ENCODE measurements around the gene INTS11.

The INTS11 gene

DNA sequence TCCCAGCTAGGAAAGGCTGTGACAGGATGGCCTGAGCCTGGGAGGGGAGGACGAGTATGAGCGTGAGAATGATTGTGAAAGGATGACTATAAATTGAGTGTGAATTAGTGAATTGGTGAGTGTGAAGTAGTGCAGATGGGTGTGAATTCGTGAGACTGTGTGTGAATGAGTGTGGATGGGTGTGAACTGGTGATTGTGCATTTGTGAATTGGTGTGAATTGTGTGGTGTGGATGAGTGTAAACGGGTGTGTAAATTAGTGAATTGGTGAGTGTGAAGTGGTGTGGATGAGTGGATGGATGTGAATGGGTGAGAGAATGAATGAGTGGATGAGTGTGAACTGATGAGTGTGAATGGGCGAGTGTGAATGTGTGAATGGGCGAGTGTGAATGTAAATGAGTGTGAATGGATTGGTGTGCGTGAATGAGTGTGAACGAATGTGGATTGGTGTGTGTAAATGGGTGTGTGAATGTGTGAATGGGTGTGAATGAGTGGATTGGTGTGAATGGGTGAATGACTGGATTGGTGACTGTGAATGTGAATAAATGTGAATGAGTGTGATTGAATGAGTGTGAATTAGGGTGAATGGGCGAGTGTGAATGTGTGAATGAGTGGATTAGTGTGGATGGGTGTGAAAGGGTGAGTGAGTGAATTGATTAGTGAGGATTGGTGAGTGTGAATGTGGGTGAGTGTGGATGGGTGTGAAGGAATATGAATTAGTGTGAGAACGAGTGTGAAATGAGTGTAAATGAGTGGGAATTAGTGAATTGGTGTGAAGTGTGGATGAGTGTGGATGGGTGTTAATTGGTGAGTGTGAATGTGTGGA, 41.6 kb upstream of the INTS11 start:
- peaks cover 19% of the 10 kb centered on the region for H3K4me1 ChIP-seq (ENCODE audit: control insufficient read depth, insufficient read depth, low read length)
- no peaks in the 10 kb centered on the region for H3K9me3 ChIP-seq (ENCODE audit: control insufficient read depth, low read length)
- no peak for DNase-seq (ENCODE audit: low read depth)
- no peaks in the 10 kb centered on the region for H3K36me3 ChIP-seq (ENCODE audit: control insufficient read depth, insufficient read depth, low read length, severe bottlenecking)
- H3K27me3 ChIP-seq (replicated peaks; ENCODE audit: control insufficient read depth, insufficient read depth, low read length), result no peaks in the 10 kb centered on the region
- no peak overlapping the region for H3K9ac ChIP-seq (ENCODE audit: low read length)
- H3K4me3 ChIP-seq (ENCODE audit: low read length), result no peak overlapping the region

DNA sequence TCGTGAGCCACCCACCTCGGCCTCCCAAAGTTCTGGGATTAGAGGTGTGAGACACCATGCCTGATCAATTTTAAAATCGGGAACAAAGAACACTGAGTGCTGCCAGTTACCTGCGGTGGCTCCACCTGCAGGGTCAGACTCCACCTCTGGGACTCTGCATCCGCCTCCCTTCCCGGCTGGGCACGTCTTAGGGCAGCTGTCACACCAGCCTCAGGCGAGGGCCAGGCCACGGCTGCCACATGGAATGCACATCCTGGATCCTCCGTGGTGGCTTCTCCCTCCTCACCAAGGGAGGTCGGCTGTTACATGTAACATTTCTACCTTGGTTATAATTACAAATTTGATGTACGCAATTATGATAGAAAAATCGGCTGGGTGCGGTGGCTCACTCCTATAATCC, 39.8 kb upstream of the INTS11 start:
- H3K4me3 ChIP-seq (ENCODE audit: low read length), result no peak overlapping the region
- no peaks in the 10 kb centered on the region for H3K27me3 ChIP-seq (replicated peaks; ENCODE audit: control insufficient read depth, insufficient read depth, low read length)
- no peaks in the 10 kb centered on the region for H3K9me3 ChIP-seq (ENCODE audit: control insufficient read depth, low read length)
- H3K36me3 ChIP-seq (ENCODE audit: control insufficient read depth, insufficient read depth, low read length, severe bottlenecking), result no peaks in the 10 kb centered on the region
- peaks cover 28% of the 10 kb centered on the region for H3K4me1 ChIP-seq (ENCODE audit: control insufficient read depth, insufficient read depth, low read length)
- no peak for DNase-seq (ENCODE audit: low read depth)
- H3K9ac ChIP-seq (ENCODE audit: low read length), result no peak overlapping the region

GRCh38 chr1:1361982-1362423, 37.5 kb upstream of the INTS11 start:
- Histone ChIP-seq H3K4me1 (ENCODE audit: control insufficient read depth, insufficient read depth, low read length) (peaks cover 35% of the 10 kb centered on the region), H3K27me3 (replicated peaks; ENCODE audit: control insufficient read depth, insufficient read depth, low read length) (no peaks in the 10 kb centered on the region), H3K4me3 (ENCODE audit: low read length) (peak overlapping the region; percentile 68), H3K36me3 (ENCODE audit: control insufficient read depth, insufficient read depth, low read length, severe bottlenecking) (no peaks in the 10 kb centered on the region), H3K9me3 (ENCODE audit: control insufficient read depth, low read length) (no peaks in the 10 kb centered on the region), H3K9ac (ENCODE audit: low read length) (peak overlapping the region; percentile 89)
- peak; percentile 92 for DNase-seq (ENCODE audit: low read depth)

GRCh38 chr1:1361233-1361981, 36.9 kb upstream of the INTS11 start:
- no peaks in the 10 kb centered on the region for H3K27me3 ChIP-seq (replicated peaks; ENCODE audit: control insufficient read depth, insufficient read depth, low read length)
- H3K4me3 ChIP-seq (ENCODE audit: low read length), result peak overlapping the region; percentile 68
- H3K9me3 ChIP-seq (ENCODE audit: control insufficient read depth, low read length), result no peaks in the 10 kb centered on the region
- peak; percentile 41 for DNase-seq (ENCODE audit: low read depth)
- no peaks in the 10 kb centered on the region for H3K36me3 ChIP-seq (ENCODE audit: control insufficient read depth, insufficient read depth, low read length, severe bottlenecking)
- peak overlapping the region; percentile 89 for H3K9ac ChIP-seq (ENCODE audit: low read length)
- peaks cover 35% of the 10 kb centered on the region for H3K4me1 ChIP-seq (ENCODE audit: control insufficient read depth, insufficient read depth, low read length)

DNA sequence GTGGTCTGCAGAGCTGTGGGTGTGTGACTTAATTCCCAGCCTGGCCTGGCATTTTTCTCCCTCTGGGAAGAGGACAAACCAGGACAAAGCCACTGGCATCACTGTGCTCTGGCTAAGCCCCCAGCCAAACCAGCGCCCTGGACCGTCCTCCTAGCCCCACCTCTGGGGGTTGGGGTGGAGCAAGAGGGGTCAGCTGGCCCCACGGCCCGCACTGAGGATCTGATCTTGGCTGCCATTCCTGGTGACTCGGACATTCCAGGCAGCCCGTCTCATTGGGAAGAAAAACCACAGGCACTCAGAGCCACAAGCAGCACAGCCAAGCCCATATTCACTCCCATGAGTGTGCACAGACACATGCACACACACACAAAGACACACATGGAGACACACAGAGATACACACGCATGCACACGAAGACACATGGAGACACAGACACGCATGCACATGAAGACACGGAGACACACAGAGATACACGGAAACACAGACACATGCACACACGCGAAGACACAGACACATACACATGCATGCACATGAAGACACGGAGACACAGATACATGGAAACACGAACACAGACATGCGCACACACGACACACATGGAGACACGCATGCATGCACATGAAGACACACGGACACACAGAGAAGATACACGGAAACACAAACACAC, 36.2 kb upstream of the INTS11 start:
- peak overlapping the region; percentile 68 for H3K4me3 ChIP-seq (ENCODE audit: low read length)
- H3K4me1 ChIP-seq (ENCODE audit: control insufficient read depth, insufficient read depth, low read length), result peaks cover 35% of the 10 kb centered on the region

DNA sequence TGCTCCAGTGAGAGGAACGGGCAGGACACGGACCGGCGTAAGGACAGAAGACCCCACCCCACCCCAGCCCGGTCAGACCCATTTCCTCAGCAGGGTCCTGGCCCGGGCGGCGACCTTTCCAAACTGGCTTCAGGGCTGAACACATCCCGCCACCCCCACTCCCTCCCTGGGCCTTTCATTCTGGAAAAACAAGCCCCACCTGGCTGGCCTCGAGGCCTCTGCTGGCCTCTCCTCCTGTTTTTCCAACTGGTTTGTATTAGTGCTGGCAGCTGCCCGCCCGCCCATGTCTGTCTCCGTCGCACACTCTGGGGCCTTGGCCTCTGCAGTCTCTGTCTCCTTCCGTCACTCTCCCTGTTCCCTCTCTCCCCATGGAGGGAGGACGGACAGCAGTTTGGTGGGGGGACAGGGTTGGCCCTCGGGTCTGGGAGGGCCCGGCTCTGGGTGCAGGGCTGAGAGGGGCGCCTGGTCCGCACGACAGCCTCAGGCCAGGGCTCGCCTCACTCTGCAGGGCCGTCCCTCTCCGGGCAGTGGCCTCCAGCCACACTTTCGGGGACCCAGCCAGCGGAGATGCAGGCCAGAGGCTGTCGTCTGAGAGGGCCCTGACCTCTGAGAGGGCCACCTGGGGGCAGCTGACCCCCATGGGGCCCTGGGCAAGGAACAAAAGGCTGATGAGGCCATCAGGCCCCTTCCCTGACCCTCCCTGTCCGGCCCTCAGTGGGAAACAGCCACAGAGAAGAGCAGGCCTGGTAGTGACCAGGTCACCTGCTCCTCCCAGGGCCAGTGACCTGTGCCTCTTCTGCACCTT, 35.4 kb upstream of the INTS11 start:
- Histone ChIP-seq H3K4me1 (ENCODE audit: control insufficient read depth, insufficient read depth, low read length) (peaks cover 35% of the 10 kb centered on the region), H3K36me3 (ENCODE audit: control insufficient read depth, insufficient read depth, low read length, severe bottlenecking) (no peaks in the 10 kb centered on the region), H3K4me3 (ENCODE audit: low read length) (peak overlapping the region; percentile 89), H3K9ac (ENCODE audit: low read length) (peak overlapping the region; percentile 100), H3K9me3 (ENCODE audit: control insufficient read depth, low read length) (no peaks in the 10 kb centered on the region), H3K27me3 (replicated peaks; ENCODE audit: control insufficient read depth, insufficient read depth, low read length) (no peaks in the 10 kb centered on the region)
- DNase-seq (ENCODE audit: low read depth), result peak; percentile 92

More for the DNA sequence above, 36.2 kb upstream of the INTS11 start:
- Histone ChIP-seq H3K36me3 (ENCODE audit: control insufficient read depth, insufficient read depth, low read length, severe bottlenecking) (no peaks in the 10 kb centered on the region), H3K9ac (ENCODE audit: low read length) (peak overlapping the region; percentile 100), H3K27me3 (replicated peaks; ENCODE audit: control insufficient read depth, insufficient read depth, low read length) (no peaks in the 10 kb centered on the region), H3K9me3 (ENCODE audit: control insufficient read depth, low read length) (no peaks in the 10 kb centered on the region)
- DNase-seq (ENCODE audit: low read depth), result peak; percentile 92

- H3K9me3 ChIP-seq (ENCODE audit: control insufficient read depth, low read length), result no peaks in the 10 kb centered on the region
- H3K9ac ChIP-seq (ENCODE audit: low read length), result peak overlapping the region; percentile 100
- H3K4me3 ChIP-seq (ENCODE audit: low read length), result peak overlapping the region; percentile 89
- DNase-seq (ENCODE audit: low read depth), result peak; percentile 85
- H3K4me1 ChIP-seq (ENCODE audit: control insufficient read depth, insufficient read depth, low read length), result peaks cover 35% of the 10 kb centered on the region
- peaks cover 6% of the 10 kb centered on the region for H3K36me3 ChIP-seq (ENCODE audit: control insufficient read depth, insufficient read depth, low read length, severe bottlenecking)
- no peaks in the 10 kb centered on the region for H3K27me3 ChIP-seq (replicated peaks; ENCODE audit: control insufficient read depth, insufficient read depth, low read length)
Observed at GRCh38 chr1:1359308-1359663, 34.8 kb upstream of the INTS11 start.

DNA sequence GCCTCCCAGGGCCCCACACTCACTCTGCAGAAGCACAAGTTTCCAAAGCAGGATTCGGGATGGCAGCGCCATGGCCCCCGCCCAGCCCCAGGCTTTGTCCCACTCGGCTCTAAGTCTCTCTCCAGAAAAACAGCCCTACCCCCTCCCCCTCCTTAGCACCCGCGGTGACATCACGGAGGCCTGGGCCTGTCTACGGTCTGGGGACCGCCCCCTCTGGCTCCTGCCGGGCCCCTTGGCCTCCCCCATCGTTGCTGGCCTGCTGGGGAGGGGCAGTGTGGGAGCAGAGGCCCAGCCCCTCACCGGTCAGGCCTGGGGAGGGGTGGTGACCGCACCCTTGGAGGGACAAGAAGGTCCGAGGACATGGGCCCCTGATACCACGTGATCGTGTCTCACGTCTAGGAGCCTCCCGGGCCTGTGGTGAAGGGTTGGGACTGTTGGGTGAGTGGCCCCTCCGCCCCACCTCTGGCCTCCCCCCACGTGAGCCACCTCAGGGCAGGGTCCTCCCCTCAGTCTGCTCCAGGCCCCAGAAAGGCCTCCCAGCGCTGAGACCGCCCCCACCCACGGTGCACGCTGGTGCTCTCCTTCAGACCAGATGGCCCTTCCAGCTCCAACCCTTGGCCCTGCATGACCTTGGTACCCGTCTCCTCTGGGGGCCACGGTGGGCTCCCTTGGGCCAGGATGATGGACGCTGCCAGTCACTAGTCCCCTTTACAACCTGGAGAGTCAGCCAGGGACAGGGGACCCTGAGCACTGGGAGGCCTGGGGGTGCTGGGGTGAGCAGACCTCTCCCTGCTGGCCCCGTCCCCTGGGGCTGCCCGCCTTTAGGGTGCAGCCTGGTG, 34.2 kb upstream of the INTS11 start, which contains the start of gene MXRA8:
Gene MXRA8, minus strand, starts transcription at position 123 of the 839 bp plus-strand sequence. Its CDS starts 51 bp downstream, at position 72.
- peaks cover 37% of the 10 kb centered on the region for H3K4me1 ChIP-seq (ENCODE audit: control insufficient read depth, insufficient read depth, low read length)
- no peaks in the 10 kb centered on the region for H3K27me3 ChIP-seq (replicated peaks; ENCODE audit: control insufficient read depth, insufficient read depth, low read length)
- no peaks in the 10 kb centered on the region for H3K9me3 ChIP-seq (ENCODE audit: control insufficient read depth, low read length)
- peak; percentile 95 for DNase-seq (ENCODE audit: low read depth)
- peak within 1 kb of the TSS; percentile 100 for H3K9ac ChIP-seq (ENCODE audit: low read length)
- H3K36me3 ChIP-seq (ENCODE audit: control insufficient read depth, insufficient read depth, low read length, severe bottlenecking), result peaks cover 12% of the 10 kb centered on the region
- H3K4me3 ChIP-seq (ENCODE audit: low read length), result peak within 1 kb of the TSS; percentile 89

DNA sequence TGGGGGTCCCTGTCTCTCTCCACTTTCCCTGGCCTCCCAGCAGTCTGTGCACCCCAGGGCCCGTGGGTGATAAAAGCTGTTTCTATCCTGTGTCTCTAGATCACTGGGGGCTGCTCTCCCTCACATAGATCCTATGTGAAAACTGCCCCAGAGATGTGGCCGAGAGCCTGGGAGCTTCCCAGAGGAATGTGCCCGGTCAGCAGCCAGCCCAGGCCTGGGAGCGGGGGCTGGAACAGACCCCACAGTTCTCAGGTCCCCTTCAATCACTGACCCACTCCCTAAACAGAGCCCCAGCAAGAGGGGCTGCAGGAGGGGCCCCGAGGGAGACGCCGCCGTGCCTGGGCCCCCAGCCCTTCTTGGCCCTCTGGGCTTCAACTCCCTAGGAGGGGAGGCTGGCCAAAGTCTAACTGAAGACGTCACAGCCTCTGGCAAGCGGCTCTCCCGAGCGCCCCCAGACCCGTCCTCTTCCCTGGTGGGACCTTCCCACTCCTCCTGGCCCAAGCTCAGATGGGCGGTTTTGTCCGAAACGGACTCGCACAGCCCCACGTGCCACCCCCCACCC, 33.5 kb upstream of the INTS11 start:
- no peaks in the 10 kb centered on the region for H3K27me3 ChIP-seq (replicated peaks; ENCODE audit: control insufficient read depth, insufficient read depth, low read length)
- peaks cover 19% of the 10 kb centered on the region for H3K36me3 ChIP-seq (ENCODE audit: control insufficient read depth, insufficient read depth, low read length, severe bottlenecking)
- DNase-seq (ENCODE audit: low read depth), result peak; percentile 56
- no peaks in the 10 kb centered on the region for H3K9me3 ChIP-seq (ENCODE audit: control insufficient read depth, low read length)
- H3K4me1 ChIP-seq (ENCODE audit: control insufficient read depth, insufficient read depth, low read length), result peaks cover 43% of the 10 kb centered on the region
- H3K4me3 ChIP-seq (ENCODE audit: low read length), result peak overlapping the region; percentile 89
- H3K9ac ChIP-seq (ENCODE audit: low read length), result peak overlapping the region; percentile 100
